Fibroblast of villous mesenchyme (primary cell): ENCODE data around the gene SLC7A8. TPM values are rescaled to one million over a fixed set of nuclear protein-coding genes. Genes with fewer than 3 reads are reported as not detected.
"Not testable (repeated sequence)": the region's sequence is repeated elsewhere in the genome, so short reads cannot be mapped to it uniquely, and the experiment has no call there.

ENCODE experiments used
- DNase-seq: peaks from one replicate; pipeline ENCODE4 v3.0.0-alpha.2; 2010; ENCODE audit warnings: low read depth
- H3K4me3 ChIP-seq: 2 replicates; pipeline ENCODE4 v1.5.1; 2011; ENCODE audit warnings: low read depth, mild to moderate bottlenecking, low read length
- CTCF ChIP-seq: IDR thresholded peaks from 2 replicates; pipeline ENCODE4 v1.5.1; 2012; ENCODE audit warnings: low read depth, mild to moderate bottlenecking, low read length; ENCODE audit not compliant: insufficient read depth
- total RNA-seq: library from RNA; depleted of rRNA; stranded (reverse); fragments of >200 nt; gene quantifications from 2 replicates; pipeline ENCODE4 v1.2.3, GENCODE V29; 2012

Gene SLC7A8
- total RNA-seq, 1 donor: 0.86 TPM

GRCh38 chr14:23109769-23110168, 73.7 kb downstream of the SLC7A8 start:
- DNase-seq: no peak
- no peak overlapping the region for H3K4me3 ChIP-seq
- no peak for TF ChIP-seq CTCF

- not testable (repeated sequence) for DNase-seq, H3K4me3 ChIP-seq
These were observed 75.3 kb downstream of the SLC7A8 start for GRCh38 chr14:23108169-23108568.

GRCh38 chr14:23107620-23108019, 75.8 kb downstream of the SLC7A8 start:
- DNase-seq: not testable (repeated sequence)

GRCh38 chr14:23106747-23107045, 76.8 kb downstream of the SLC7A8 start:
- no peak overlapping the region for H3K4me3 ChIP-seq
- no peak for DNase-seq
- TF ChIP-seq CTCF: no peak

More at GRCh38 chr14:23107620-23108019, 75.8 kb downstream of the SLC7A8 start:
- H3K4me3 ChIP-seq: not testable (repeated sequence)

- no peak for DNase-seq
- TF ChIP-seq CTCF: no peak
- H3K4me3 ChIP-seq: no peak overlapping the region
These were observed 78.1 kb downstream of the SLC7A8 start for GRCh38 chr14:23105348-23105824.

- no peak for TF ChIP-seq CTCF
- no peak within 1 kb of the TSS for H3K4me3 ChIP-seq
- no peak for DNase-seq
These were observed 78.7 kb downstream of the SLC7A8 start, which contains the start of gene CIROP for GRCh38 chr14:23104591-23105347. Gene CIROP, minus strand, starts transcription at chr14:23104989. Its CDS starts 69 bp downstream, at chr14:23104920.

GRCh38 chr14:23104070-23104590, 79.3 kb downstream of the SLC7A8 start:
- H3K4me3 ChIP-seq: no peak overlapping the region
- TF ChIP-seq CTCF: no peak
- no peak for DNase-seq

GRCh38 chr14:23103581-23103980, 79.9 kb downstream of the SLC7A8 start:
- no peak for TF ChIP-seq CTCF
- DNase-seq: no peak
- no peak overlapping the region for H3K4me3 ChIP-seq
